C4-2B (cell line): ENCODE measurements around the gene FRMD4A.
A peak's percentile ranks its signal among the peaks of the same experiment; 100 is the strongest.
"Not testable (repeated sequence)": the region's sequence is repeated elsewhere in the genome, so short reads cannot be mapped to it uniquely, and the experiment has no call there.

Source experiments
- H3K27ac ChIP-seq: fragments of 450-650 bp; 2 replicates; pipeline ENCODE4 v1.5.1; 2017
- CTCF ChIP-seq: fragments of 450-650 bp; conservative IDR thresholded peaks from 2 replicates; pipeline ENCODE4 v1.5.1; 2017; ENCODE audit warnings: mild to moderate bottlenecking
- ZFX ChIP-seq: fragments of 450-650 bp; IDR thresholded peaks from 2 replicates; pipeline ENCODE4 v1.6.1; 2017

FRMD4A gene

GRCh38 chr10:13718820-13719219 is 611.9 kb downstream of the FRMD4A start:
- TF ChIP-seq CTCF (no peak), ZFX (no peak)
- H3K27ac ChIP-seq: peak overlapping the region; percentile 70

- no peak for TF ChIP-seq ZFX
- H3K27ac ChIP-seq: peak overlapping the region; percentile 70
Measured at GRCh38 chr10:13717936-13718772, 612.6 kb downstream of the FRMD4A start.

GRCh38 chr10:13717571-13717935 is 613.2 kb downstream of the FRMD4A start:
- H3K27ac ChIP-seq: peak overlapping the region; percentile 70
- TF ChIP-seq ZFX (no peak), CTCF (no peak)

- TF ChIP-seq CTCF (no peak), ZFX (no peak)
- H3K27ac ChIP-seq: no peak overlapping the region; the same call in 1 of the 2 replicates
Measured at GRCh38 chr10:13716081-13717071, 614.3 kb downstream of the FRMD4A start.

GRCh38 chr10:13715596-13715995 is 615.1 kb downstream of the FRMD4A start:
- H3K27ac ChIP-seq: not testable (repeated sequence)

GRCh38 chr10:13715100-13715499 is 615.6 kb downstream of the FRMD4A start:
- TF ChIP-seq CTCF (no peak), ZFX (no peak)
- H3K27ac ChIP-seq: no peak overlapping the region

DNA sequence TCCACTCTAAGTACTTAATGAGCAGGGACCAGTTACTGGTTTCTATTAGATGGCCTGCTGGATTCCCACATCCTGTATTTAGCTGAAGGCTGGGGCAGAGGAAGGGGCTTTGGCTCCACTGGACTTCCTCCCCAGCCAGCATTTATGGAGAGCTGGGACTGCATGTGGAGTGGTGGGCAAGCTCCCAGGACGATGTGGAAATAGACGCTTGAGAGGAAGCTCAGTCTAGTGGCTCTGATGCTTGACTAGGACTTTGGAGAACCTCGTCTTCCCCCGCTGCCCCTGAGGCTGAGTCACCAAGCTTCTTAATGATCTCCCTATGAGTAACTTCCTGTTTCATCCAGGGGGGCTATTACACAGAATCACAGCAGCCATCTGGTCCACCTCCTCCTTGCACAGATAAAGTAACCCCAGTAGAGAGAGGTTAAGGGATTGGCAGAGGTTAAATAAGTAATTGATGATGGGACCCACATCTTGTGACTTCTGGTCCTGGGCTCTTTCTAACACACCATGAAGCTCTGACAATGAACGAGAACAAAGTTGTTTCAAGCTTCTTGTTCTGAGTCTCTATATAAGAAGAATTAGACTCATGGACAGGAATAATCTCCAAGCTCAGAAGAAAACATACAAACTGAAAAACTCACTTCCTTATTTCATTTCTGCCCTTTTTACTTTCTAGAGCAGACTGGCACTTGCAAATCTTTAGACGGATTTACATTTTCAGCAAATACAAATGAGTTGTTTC is 617.7 kb downstream of the FRMD4A start:
- no peak overlapping the region for H3K27ac ChIP-seq
- TF ChIP-seq ZFX (no peak), CTCF (no peak)

- H3K27ac ChIP-seq: no peak overlapping the region
- TF ChIP-seq ZFX: no peak
- TF ChIP-seq CTCF: no peak
Measured at GRCh38 chr10:13712476-13712836, 618.3 kb downstream of the FRMD4A start.
